GM21360 (cell line): ENCODE results near the gene IFNL4.

Experiments
- ATAC-seq: cut with Tn5 transposase; IDR thresholded peaks from one replicate; pipeline ENCODE4 v1.9.1; 2021; ENCODE audit warnings: mild to moderate bottlenecking, moderate library complexity; ENCODE audit not compliant: unreplicated experiment

The IFNL4 gene

DNA sequence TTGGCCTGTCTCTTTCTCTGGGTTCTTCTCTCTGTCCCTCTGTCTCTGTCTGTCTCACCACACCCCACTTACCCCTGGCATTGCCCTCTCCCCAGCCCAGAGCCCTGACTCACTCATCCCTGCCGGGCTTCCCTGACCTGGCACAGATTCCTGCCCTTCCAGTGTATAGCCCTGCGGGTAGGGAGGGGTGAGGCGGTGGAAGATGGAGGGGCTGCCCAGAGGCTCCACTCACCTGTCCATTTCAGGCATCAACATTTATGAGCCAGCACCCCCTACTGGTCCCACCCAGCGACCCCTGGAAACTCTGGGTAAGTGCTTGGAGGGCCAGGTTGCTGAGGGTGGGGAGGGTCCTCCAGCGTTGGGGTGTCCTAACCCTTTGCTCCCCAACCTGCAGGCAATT is 50.8 kb downstream of the IFNL4 start:
- no peak for ATAC-seq

DNA sequence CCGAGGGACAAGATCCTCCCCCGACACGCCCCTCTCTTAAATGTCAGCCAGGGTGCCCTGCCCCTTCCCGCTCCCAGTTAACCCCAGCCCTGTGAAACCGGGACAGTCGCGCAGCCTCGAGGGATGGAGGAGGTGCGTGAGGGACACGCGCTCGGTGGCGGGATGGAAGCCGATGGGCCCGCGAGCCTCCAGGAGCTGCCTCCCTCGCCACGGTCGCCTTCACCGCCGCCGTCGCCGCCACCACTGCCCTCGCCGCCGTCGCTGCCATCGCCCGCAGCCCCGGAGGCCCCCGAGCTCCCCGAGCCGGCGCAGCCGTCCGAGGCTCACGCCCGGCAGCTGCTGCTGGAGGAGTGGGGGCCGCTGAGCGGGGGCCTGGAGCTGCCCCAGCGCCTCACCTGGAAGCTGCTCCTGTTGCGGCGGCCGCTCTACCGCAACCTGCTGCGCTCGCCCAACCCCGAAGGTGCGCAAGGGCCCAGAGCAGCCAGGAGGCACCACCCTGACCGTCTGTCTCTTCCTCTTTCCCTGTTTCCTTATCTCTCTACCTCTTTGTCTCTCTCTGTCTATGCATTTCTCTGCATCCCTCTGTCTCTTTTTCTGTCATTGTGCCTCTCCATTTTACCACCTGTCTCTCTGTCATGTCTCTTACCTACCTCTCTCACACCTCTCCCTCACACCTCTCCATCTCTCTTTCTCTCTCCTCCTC is 51.6 kb downstream of the IFNL4 start, which contains the start of gene NCCRP1:
Gene NCCRP1 (plus strand): TSS at position 105 of the 703 bp plus-strand sequence. CDS start 19 bp downstream, at position 124.
- no peak for ATAC-seq

DNA sequence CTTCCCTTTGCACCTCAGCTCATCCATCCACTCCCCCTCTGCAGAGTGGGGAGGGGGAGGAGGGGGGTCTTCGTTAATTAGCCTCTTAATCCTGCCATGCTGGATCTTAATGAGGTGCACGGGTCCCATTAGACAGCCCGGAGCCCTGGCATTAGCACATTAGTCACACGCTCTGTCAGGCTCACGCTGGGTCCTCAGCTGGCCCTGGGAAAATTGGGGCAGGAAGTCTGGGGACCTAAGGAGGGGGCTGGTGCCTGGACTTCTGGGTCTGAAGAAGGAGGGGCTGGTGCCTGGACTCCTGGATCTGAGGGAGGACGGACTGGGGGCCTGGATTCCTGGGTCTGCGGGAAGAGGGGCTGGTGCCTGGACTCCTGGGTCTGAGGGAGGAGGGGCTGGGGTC is 52.3 kb downstream of the IFNL4 start:
- no peak for ATAC-seq
